Fibroblast of pulmonary artery (primary cell): ENCODE results near the gene BCDIN3D.
"Not testable (repeated sequence)": the region's sequence is repeated elsewhere in the genome, so short reads cannot be mapped to it uniquely, and the experiment has no call there.

Source experiments
- DNase-seq: peaks from one replicate; pipeline ENCODE4 v3.0.0-alpha.2; 2010; ENCODE audit warnings: low read depth
- H3K4me3 ChIP-seq: replicated peaks from 2 replicates; pipeline ENCODE4 v1.5.1; 2011; ENCODE audit warnings: low read depth, mild to moderate bottlenecking, control low read depth, low read length, moderate library complexity
- TF ChIP-seq, protein P1 (sequence below): IDR thresholded peaks from 2 replicates; pipeline ENCODE4 v1.5.1; 2011; ENCODE audit warnings: mild to moderate bottlenecking, control low read depth, low read length, inconsistent platforms; ENCODE audit errors: missing control alignments

Gene BCDIN3D

DNA sequence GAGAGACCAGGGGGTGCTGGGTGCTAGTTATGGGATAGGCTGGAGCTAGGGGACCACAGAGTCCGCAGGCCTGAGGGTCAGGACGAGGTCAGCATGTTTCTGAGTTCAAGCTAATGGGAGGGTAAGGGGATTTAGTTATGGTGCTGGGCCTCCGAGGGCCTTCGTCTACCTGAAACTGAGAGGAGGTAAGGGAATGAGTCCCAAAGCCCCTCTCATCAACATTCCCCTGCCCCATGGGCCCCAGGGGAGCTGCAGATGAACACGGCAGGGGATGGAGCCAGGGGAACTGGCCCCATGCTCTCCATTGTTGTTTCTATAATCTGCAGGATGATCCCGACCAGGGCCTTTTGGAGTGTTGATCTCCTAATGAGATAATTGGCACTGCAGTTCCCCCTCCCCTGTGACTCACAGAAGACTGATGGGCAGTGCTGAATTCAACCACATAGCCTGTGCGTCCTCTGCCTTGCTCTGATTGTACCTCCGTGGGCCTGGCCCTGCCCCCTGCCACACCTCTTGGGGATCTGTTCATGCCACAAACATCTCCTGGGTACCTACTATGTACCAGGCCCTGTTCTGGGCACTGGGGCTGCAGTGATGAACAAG lies 39.4 kb upstream of the BCDIN3D start:
- TF ChIP-seq, protein P1, sequence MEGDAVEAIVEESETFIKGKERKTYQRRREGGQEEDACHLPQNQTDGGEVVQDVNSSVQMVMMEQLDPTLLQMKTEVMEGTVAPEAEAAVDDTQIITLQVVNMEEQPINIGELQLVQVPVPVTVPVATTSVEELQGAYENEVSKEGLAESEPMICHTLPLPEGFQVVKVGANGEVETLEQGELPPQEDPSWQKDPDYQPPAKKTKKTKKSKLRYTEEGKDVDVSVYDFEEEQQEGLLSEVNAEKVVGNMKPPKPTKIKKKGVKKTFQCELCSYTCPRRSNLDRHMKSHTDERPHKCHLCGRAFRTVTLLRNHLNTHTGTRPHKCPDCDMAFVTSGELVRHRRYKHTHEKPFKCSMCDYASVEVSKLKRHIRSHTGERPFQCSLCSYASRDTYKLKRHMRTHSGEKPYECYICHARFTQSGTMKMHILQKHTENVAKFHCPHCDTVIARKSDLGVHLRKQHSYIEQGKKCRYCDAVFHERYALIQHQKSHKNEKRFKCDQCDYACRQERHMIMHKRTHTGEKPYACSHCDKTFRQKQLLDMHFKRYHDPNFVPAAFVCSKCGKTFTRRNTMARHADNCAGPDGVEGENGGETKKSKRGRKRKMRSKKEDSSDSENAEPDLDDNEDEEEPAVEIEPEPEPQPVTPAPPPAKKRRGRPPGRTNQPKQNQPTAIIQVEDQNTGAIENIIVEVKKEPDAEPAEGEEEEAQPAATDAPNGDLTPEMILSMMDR: no peak
- no peak overlapping the region for H3K4me3 ChIP-seq
- no peak for DNase-seq

DNA sequence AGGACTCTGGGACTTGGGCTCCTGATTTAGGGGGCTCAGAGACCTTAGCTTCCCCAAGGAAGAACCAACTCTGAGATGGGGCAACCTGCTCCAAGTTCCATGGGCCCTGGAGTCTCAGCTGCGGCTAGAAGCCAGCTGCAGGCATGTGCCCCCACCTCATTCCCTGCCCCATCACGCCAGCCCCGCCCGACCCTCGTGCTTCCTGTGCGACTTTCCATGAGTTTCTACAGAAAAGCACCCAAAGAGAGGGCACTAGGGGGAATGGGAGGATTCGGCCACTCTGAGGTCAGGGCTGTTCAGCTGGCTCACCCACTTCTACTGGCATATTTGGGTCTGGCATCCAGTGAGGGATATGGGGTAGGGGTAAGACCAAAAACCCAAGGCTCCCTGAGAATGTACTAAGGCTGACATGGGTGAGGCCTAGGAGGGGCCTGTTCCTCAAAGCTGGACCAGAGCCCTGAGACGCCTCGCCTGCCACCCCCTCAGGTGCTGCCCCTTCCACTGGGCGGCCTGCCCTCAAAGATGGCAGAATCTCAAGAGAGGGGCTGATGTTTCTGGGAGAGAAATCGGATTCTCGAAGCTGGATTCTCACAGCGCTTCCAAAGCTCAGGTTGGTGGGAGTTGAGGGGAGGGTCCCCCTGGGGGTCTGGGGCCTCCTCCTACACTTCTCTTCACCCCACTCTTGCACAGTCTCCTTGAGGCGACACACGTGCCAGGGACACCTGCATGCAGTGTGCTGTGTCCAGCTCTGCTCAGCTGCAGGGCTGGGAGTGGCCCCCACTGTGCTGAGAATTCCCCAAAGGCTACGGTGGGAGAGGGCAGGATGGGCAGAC lies 38.7 kb upstream of the BCDIN3D start:
- DNase-seq: no peak
- TF ChIP-seq, protein P1: no peak
- no peak overlapping the region for H3K4me3 ChIP-seq

DNA sequence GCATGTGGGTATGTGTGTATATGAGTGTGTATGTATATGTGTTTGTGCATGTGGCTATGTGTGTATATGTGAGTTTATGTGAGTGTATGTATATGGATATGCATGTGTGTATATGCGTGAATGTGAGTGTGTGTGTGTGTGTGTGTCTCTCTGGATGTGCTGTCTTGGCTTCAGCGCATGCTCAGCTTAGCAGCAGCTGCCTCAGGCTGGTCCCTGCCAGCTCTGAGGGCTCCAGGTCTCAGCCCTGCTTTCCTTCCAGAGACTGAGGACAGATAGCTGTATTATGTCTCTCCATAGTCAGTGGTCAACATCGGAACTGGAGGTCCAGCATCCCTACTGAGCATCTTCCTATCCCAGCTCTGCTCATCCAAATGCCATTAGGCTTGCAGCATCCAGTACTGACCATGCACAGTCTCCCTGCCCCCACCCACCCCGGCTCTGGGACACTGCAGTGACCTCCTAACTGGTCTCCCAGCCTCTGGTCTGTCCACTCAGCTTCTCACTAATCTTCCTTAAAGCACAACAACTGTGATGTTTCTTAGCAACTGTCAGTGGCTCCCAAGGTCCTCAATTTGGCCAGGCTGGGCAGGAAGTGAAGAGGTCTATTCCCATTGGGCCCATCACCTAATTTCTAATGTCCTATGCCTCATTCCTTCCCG lies 38.0 kb upstream of the BCDIN3D start:
- TF ChIP-seq, protein P1: no peak
- H3K4me3 ChIP-seq: no peak overlapping the region
- no peak for DNase-seq

DNA sequence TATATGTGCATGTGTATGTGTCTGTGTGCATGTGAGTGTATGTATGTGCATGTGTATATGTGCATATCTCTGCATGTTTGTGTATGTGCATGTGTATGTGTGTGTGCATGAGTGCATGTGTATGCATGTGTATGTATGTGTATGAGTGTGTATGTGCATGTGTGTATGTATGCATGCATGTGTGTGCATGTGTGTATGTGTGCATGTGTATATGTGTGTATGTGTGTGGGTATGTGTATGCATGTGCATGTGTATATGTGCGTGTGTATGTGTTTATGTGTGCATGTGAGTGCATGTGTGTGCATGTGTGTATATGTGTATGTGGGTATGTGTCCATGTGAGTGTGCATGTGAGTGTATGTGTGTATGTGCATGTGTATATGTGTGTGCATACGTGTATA lies 36.2 kb upstream of the BCDIN3D start:
- DNase-seq, H3K4me3 ChIP-seq: not testable (repeated sequence)

DNA sequence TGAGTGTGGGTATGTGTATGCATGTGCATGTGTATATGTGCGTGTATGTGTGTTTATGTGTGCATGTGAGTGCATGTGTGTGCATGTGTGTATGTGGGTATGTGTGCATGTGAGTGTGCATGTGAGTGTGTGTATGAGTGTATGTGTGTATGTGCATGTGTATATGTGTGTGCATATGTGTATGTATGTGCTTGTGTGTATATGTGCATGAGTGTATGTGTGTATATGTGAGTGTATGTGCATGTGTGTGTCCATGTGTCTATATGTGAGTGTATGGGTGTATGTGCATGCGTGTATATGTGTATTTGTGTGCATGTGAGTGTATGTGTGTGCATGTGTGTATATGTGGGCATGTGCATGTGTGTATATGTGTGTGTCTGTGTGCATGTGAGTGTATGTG lies 35.1 kb upstream of the BCDIN3D start:
- H3K4me3 ChIP-seq: no peak overlapping the region
- TF ChIP-seq, protein P1: no peak
- no peak for DNase-seq

- TF ChIP-seq, protein P1: no peak
Measured at GRCh38 chr12:49877066-49877465, 34.2 kb upstream of the BCDIN3D start.

DNA sequence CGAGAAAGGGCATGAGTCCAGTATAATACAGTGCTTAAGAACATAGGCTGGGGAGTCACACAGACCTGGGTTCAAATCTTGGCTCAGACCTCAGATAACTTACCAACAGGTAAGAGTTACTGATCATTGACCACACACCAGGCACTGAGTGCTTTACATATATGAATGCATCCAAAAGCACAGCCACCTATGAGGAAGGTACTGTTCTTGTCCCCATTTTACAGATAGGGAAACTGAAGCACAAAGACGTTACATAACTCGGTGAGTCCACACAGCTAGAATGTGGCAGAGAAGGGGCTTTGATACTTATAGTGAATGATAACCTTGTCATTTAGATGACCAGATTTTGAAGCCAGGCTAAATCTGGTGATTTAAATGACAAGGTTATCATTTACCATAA lies 33.2 kb upstream of the BCDIN3D start:
- no peak for DNase-seq
- TF ChIP-seq, protein P1: no peak
- H3K4me3 ChIP-seq: no peak overlapping the region

More at GRCh38 chr12:49877066-49877465, 34.2 kb upstream of the BCDIN3D start:
- no peak for DNase-seq
- no peak overlapping the region for H3K4me3 ChIP-seq
